Activated T-helper 17 cell treated with anti-CD3 and anti-CD28 coated beads, Interleukin-2, amount 50 U/mL, for 72 hours (primary cell): ENCODE measurements around the gene ALS2CL. TPM values are rescaled to one million over a fixed set of nuclear protein-coding genes. Genes with fewer than 3 reads are reported as not detected.
"Not testable (repeated sequence)": the region's sequence is repeated elsewhere in the genome, so short reads cannot be mapped to it uniquely, and the experiment has no call there.

Experiments
- ATAC-seq: fragments of 150-1000 bp; cut with Tn5 transposase; replicated peaks from 2 replicates; pipeline ENCODE4 v1.10.0; 2021; ENCODE audit warnings: mild to moderate bottlenecking, moderate library complexity
- H3K27ac Mint-ChIP-seq: one replicate; pipeline ENCODE4 v1.8.0; 2022; ENCODE audit warnings: mixed read lengths
- H3K27me3 Mint-ChIP-seq: one replicate; pipeline ENCODE4 v1.8.0; 2022; ENCODE audit warnings: mixed read lengths
- H3K36me3 Mint-ChIP-seq: one replicate; pipeline ENCODE4 v1.8.0; 2022; ENCODE audit warnings: low read depth, mild to moderate bottlenecking, mixed read lengths
- H3K4me1 Mint-ChIP-seq: one replicate; pipeline ENCODE4 v1.8.0; 2022; ENCODE audit warnings: mixed read lengths
- H3K4me3 Mint-ChIP-seq: one replicate; pipeline ENCODE4 v1.8.0; 2022; ENCODE audit warnings: mild to moderate bottlenecking, mixed read lengths
- H3K9me3 Mint-ChIP-seq: one replicate; pipeline ENCODE4 v1.8.0; 2022; ENCODE audit warnings: mixed read lengths
- total RNA-seq, 2 donors: library from RNA; stranded (reverse); gene quantifications; one replicate each; pipeline ENCODE4 v1.2.3, GENCODE V29; 2022

The ALS2CL gene
- total RNA-seq, 2 donors from 2014 or later, result 0.69 to 5.2 TPM

GRCh38 chr3:46711760-46712159 is 18.3 kb upstream of the ALS2CL start:
- Mint-ChIP-seq H3K36me3 (no peaks in the 10 kb centered on the region), H3K4me3 (no peak overlapping the region), H3K27me3 (no peaks in the 10 kb centered on the region), H3K9me3 (no peaks in the 10 kb centered on the region), H3K27ac (peak overlapping the region; percentile 78), H3K4me1 (peaks cover 7% of the 10 kb centered on the region)
- no peak for ATAC-seq

DNA sequence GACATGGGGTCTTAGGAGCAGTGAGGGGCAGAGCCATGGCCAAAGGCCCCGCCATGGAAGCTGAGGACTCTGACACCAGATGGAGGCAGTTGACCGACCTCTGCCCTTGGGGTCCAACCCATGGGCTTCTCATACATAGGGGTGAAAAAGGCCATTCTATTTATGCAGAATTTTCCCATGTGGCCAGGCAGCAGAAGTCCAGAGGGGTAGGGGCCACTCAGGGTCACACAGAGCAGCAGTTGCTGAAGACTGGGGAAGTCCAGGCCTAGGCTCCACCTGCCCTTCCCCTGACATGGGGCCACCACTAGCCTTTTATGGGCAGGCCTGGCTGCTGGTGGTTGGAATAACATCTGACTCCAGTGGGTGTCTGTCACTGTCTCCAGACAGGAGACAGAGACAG is 17.8 kb upstream of the ALS2CL start:
- no peaks in the 10 kb centered on the region for H3K27me3 Mint-ChIP-seq
- no peak overlapping the region for H3K4me3 Mint-ChIP-seq
- ATAC-seq, result no peak
- H3K4me1 Mint-ChIP-seq, result peaks cover 7% of the 10 kb centered on the region
- H3K9me3 Mint-ChIP-seq, result no peaks in the 10 kb centered on the region
- H3K36me3 Mint-ChIP-seq, result no peaks in the 10 kb centered on the region
- H3K27ac Mint-ChIP-seq, result peak overlapping the region; percentile 78

DNA sequence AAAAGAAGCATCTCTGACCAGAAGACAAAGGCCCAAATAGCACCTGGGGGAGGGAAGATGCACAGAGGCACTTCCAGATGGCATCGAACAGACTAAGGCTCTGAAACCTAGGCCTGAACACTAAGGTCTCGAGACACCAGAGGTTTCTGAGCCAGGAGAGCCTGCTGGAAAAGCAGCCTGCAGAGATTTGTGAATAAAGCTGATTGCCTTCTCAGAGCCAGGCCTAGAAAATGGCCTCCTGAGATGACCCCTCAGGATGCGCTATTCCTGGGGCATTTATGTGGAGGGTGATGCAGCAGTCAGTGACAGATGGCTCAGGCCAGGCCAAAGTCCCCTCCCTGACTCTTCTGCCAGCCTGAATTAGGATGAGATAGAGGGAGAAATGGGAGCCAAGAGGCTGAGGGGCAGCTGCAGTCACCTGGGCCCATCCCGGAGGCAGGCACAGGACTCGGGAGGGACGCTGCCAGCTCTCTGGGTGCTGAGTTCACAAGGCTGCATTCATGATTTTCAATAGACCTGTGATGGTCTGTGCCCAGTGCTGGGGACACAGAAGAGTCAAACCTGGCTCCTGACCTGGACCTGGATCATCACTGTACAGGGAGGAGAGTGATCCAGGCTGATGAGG is 17.3 kb upstream of the ALS2CL start:
- Mint-ChIP-seq H3K4me3 (no peak overlapping the region), H3K36me3 (no peaks in the 10 kb centered on the region), H3K27ac (peak overlapping the region; percentile 78), H3K27me3 (no peaks in the 10 kb centered on the region), H3K9me3 (no peaks in the 10 kb centered on the region), H3K4me1 (peaks cover 7% of the 10 kb centered on the region)
- no peak for ATAC-seq

DNA sequence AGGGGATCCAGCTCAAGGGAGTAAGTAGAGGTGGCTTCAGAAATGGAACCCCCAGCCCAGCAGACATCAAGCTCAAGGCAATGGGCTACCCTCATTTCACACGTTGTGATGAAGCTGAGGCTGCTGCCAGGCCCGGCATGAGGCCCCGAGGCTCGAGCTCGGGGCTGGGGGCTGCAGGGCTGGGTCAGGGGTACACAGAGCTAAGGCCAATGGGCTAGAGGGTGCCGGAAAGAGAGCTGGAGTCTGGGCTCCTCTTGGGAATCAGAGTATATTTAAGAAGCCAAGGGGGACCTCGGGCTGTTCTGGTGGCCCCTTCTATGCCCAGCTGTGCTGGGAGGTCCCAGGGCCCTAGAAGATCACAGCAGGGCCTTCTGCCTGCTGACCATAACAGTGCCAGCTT is 16.8 kb upstream of the ALS2CL start:
- Mint-ChIP-seq H3K4me1 (peaks cover 7% of the 10 kb centered on the region), H3K4me3 (no peak overlapping the region), H3K27me3 (no peaks in the 10 kb centered on the region), H3K27ac (peak overlapping the region; percentile 78), H3K36me3 (no peaks in the 10 kb centered on the region), H3K9me3 (no peaks in the 10 kb centered on the region)
- ATAC-seq, result no peak

- no peak overlapping the region for H3K4me3 Mint-ChIP-seq
- ATAC-seq, result no peak
- H3K9me3 Mint-ChIP-seq, result no peaks in the 10 kb centered on the region
- no peaks in the 10 kb centered on the region for H3K27me3 Mint-ChIP-seq
- H3K4me1 Mint-ChIP-seq, result peaks cover 7% of the 10 kb centered on the region
- H3K36me3 Mint-ChIP-seq, result no peaks in the 10 kb centered on the region
- peak overlapping the region; percentile 81 for H3K27ac Mint-ChIP-seq
Observed at GRCh38 chr3:46709721-46710120, 16.2 kb upstream of the ALS2CL start.

GRCh38 chr3:46709157-46709654 is 15.7 kb upstream of the ALS2CL start:
- Mint-ChIP-seq H3K36me3 (no peaks in the 10 kb centered on the region), H3K27ac (peak overlapping the region; percentile 81), H3K9me3 (no peaks in the 10 kb centered on the region), H3K4me3 (no peak overlapping the region), H3K27me3 (no peaks in the 10 kb centered on the region), H3K4me1 (peaks cover 7% of the 10 kb centered on the region)
- no peak for ATAC-seq

- no peak for ATAC-seq
- peak overlapping the region; percentile 81 for H3K27ac Mint-ChIP-seq
- peaks cover 7% of the 10 kb centered on the region for H3K4me1 Mint-ChIP-seq
- H3K36me3 Mint-ChIP-seq, result no peaks in the 10 kb centered on the region
- H3K4me3 Mint-ChIP-seq, result no peak overlapping the region
- no peaks in the 10 kb centered on the region for H3K27me3 Mint-ChIP-seq
- no peaks in the 10 kb centered on the region for H3K9me3 Mint-ChIP-seq
Observed at GRCh38 chr3:46708401-46709156, 15.1 kb upstream of the ALS2CL start.

- Mint-ChIP-seq H3K9me3 (no peaks in the 10 kb centered on the region), H3K4me1 (no peaks in the 10 kb centered on the region), H3K4me3 (no peak overlapping the region), H3K36me3 (no peaks in the 10 kb centered on the region), H3K27me3 (no peaks in the 10 kb centered on the region), H3K27ac (peak overlapping the region; percentile 25)
- ATAC-seq, result no peak
Observed at GRCh38 chr3:46707601-46708011, 14.1 kb upstream of the ALS2CL start.

- Mint-ChIP-seq H3K27me3 (no peaks in the 10 kb centered on the region), H3K4me3 (no peak overlapping the region), H3K36me3 (no peaks in the 10 kb centered on the region), H3K9me3 (no peaks in the 10 kb centered on the region), H3K27ac (no peak overlapping the region), H3K4me1 (peaks cover 1% of the 10 kb centered on the region)
- no peak for ATAC-seq
Observed at GRCh38 chr3:46706771-46707582, 13.5 kb upstream of the ALS2CL start.

GRCh38 chr3:46705751-46706552 is 12.5 kb upstream of the ALS2CL start:
- H3K36me3 Mint-ChIP-seq, result no peaks in the 10 kb centered on the region
- ATAC-seq, result no peak
- no peak overlapping the region for H3K4me3 Mint-ChIP-seq
- H3K27me3 Mint-ChIP-seq, result peaks cover 4% of the 10 kb centered on the region
- no peak overlapping the region for H3K27ac Mint-ChIP-seq
- H3K4me1 Mint-ChIP-seq, result peaks cover 5% of the 10 kb centered on the region
- no peaks in the 10 kb centered on the region for H3K9me3 Mint-ChIP-seq

- no peaks in the 10 kb centered on the region for H3K9me3 Mint-ChIP-seq
- no peak overlapping the region for H3K27ac Mint-ChIP-seq
- H3K4me3 Mint-ChIP-seq, result no peak overlapping the region
- no peaks in the 10 kb centered on the region for H3K36me3 Mint-ChIP-seq
- ATAC-seq, result peak; percentile 83
- H3K27me3 Mint-ChIP-seq, result peaks cover 4% of the 10 kb centered on the region
- H3K4me1 Mint-ChIP-seq, result peaks cover 5% of the 10 kb centered on the region
Observed at GRCh38 chr3:46705022-46705530, 11.6 kb upstream of the ALS2CL start.

DNA sequence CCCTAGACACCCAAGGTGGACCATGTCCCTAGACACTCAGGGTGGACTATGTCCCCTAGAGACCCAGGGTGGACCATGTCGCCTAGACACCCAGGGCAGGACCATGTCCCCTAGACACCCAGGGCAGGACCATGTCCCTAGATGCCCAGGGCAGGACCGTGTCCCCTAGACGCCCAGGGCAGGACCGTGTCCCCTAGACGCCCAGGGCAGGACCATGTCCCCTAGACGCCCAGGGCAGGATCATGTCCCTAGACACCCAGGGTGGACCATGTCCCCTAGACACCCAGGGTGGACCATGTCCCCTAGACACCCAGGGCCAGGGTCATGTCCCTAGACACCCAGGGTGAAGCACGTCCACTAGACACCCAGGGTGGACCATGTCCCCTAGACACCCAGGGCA is 10.9 kb upstream of the ALS2CL start:
- H3K36me3 Mint-ChIP-seq, H3K4me3 Mint-ChIP-seq, H3K9me3 Mint-ChIP-seq, H3K4me1 Mint-ChIP-seq, H3K27me3 Mint-ChIP-seq, ATAC-seq, H3K27ac Mint-ChIP-seq: not testable (repeated sequence)

GRCh38 chr3:46703013-46703520 is 9.6 kb upstream of the ALS2CL start:
- H3K4me1 Mint-ChIP-seq, result peaks cover 5% of the 10 kb centered on the region
- peaks cover 4% of the 10 kb centered on the region for H3K27me3 Mint-ChIP-seq
- no peaks in the 10 kb centered on the region for H3K9me3 Mint-ChIP-seq
- H3K27ac Mint-ChIP-seq, result no peak overlapping the region
- ATAC-seq, result no peak
- H3K36me3 Mint-ChIP-seq, result no peaks in the 10 kb centered on the region
- H3K4me3 Mint-ChIP-seq, result no peak overlapping the region
